Activated naive CD8-positive, alpha-beta T cell treated with anti-CD3 and anti-CD28 coated beads, Interleukin-2, amount 10 ng/mL, durations not matched to agents 7 days and 5 days (primary cell): ENCODE data around the gene CAPN14. TPM values are rescaled to one million over a fixed set of nuclear protein-coding genes. Genes with fewer than 3 reads are reported as not detected.

Source experiments
- ATAC-seq: fragments of 150-1000 bp; cut with Tn5 transposase; one replicate; pipeline ENCODE4 v1.10.0; 2021; ENCODE audit warnings: low read depth, moderate library complexity
- POLR2A ChIA-PET: fragments of 350-600 bp; sonication (Branson Sonifier 250); formaldehyde crosslinking; loops from one replicate; lab custom pipeline; 2021; ENCODE audit warnings: antibody characterized with exemption; lab: Charles Lee
- DNase-seq: peaks from one replicate; pipeline ENCODE4 v3.0.0; 2021
- H3K27ac Mint-ChIP-seq: one replicate; pipeline ENCODE4 v1.8.0; 2022; ENCODE audit warnings: mild to moderate bottlenecking, mixed read lengths
- H3K27me3 Mint-ChIP-seq: one replicate; pipeline ENCODE4 v1.8.0; 2022; ENCODE audit warnings: mild to moderate bottlenecking, moderate library complexity, mixed read lengths
- H3K36me3 Mint-ChIP-seq: one replicate; pipeline ENCODE4 v1.8.0; 2021; ENCODE audit warnings: mild to moderate bottlenecking, mixed read lengths
- H3K4me1 Mint-ChIP-seq: one replicate; pipeline ENCODE4 v1.8.0; 2021; ENCODE audit warnings: mixed read lengths
- H3K4me3 Mint-ChIP-seq: one replicate; pipeline ENCODE4 v1.8.0; 2022; ENCODE audit warnings: mild to moderate bottlenecking, moderate library complexity, mixed read lengths
- H3K9me3 Mint-ChIP-seq: one replicate; pipeline ENCODE4 v1.8.0; 2021; ENCODE audit warnings: mixed read lengths
- total RNA-seq, 2 experiments: library from RNA; stranded (reverse); gene quantifications; one replicate each; pipeline ENCODE4 v1.2.3, GENCODE V29; 2021

CAPN14 gene
- total RNA-seq, 2 experiments from 2014 or later: 0.17 to 0.28 TPM

GRCh38 chr2:31205186-31205585, 12.1 kb downstream of the CAPN14 start:
- Mint-ChIP-seq H3K36me3 (no peaks in the 10 kb centered on the region), H3K9me3 (no peaks in the 10 kb centered on the region), H3K27me3 (peaks cover 2% of the 10 kb centered on the region), H3K27ac (no peak overlapping the region), H3K4me3 (no peak overlapping the region), H3K4me1 (peaks cover 2% of the 10 kb centered on the region)
- POLR2A ChIA-PET: no interaction called here
- no peak for DNase-seq
- ATAC-seq: no peak

DNA sequence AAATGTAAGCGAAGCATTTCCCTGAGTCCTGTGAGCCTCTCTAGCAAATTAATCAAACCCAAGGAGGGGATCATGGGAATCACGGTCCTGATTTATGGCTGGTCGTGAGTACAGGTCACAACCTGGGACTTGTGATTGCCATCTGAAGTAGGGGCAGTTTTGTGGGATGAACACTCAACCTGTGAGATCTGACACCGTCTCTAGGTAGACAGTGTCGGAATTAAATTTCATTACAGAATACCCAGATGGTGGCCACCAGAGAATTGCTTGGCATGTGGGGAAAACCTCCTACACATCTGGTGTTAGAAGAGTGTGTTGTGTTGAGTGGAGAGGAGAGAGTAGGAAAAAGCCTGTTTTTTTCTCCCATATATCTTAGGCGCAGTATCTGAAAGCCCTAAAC, 12.5 kb downstream of the CAPN14 start:
- no peaks in the 10 kb centered on the region for H3K36me3 Mint-ChIP-seq
- no peak overlapping the region for H3K27ac Mint-ChIP-seq
- H3K4me3 Mint-ChIP-seq: no peak overlapping the region
- no peaks in the 10 kb centered on the region for H3K27me3 Mint-ChIP-seq
- peaks cover 2% of the 10 kb centered on the region for H3K4me1 Mint-ChIP-seq
- no peaks in the 10 kb centered on the region for H3K9me3 Mint-ChIP-seq
- DNase-seq (no peak), ATAC-seq (no peak)
- POLR2A ChIA-PET: no interaction called here

GRCh38 chr2:31203916-31204315, 13.4 kb downstream of the CAPN14 start:
- ATAC-seq (no peak), DNase-seq (no peak)
- Mint-ChIP-seq H3K4me3 (no peak overlapping the region), H3K27ac (no peak overlapping the region), H3K27me3 (no peaks in the 10 kb centered on the region), H3K9me3 (no peaks in the 10 kb centered on the region), H3K36me3 (no peaks in the 10 kb centered on the region), H3K4me1 (peaks cover 2% of the 10 kb centered on the region)
- POLR2A ChIA-PET: no interaction called here

GRCh38 chr2:31202833-31203232, 14.5 kb downstream of the CAPN14 start:
- H3K4me1 Mint-ChIP-seq: no peaks in the 10 kb centered on the region
- H3K9me3 Mint-ChIP-seq: no peaks in the 10 kb centered on the region
- no peaks in the 10 kb centered on the region for H3K27me3 Mint-ChIP-seq
- H3K27ac Mint-ChIP-seq: no peak overlapping the region
- no peak for ATAC-seq
- POLR2A ChIA-PET: no interaction called here
- no peaks in the 10 kb centered on the region for H3K36me3 Mint-ChIP-seq
- no peak overlapping the region for H3K4me3 Mint-ChIP-seq
- no peak for DNase-seq

DNA sequence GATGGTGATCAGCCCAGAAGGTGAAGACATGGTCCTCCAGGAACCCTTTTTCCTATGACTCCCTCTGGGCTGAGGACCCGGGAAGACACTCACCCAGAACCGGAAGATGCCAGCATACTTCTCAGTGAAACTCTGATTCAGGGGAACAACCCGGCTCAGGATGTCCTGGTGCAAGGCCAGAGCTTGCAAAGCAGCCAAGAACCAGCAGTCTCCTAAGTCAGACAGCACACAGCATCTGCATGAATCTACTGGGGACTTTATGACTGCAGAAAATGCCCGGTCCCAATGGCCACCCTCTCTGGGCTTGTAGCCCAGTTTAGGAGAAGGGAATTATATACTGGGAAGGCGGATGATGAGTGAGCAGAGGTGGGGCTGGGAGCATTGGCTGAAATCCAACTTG, 15.3 kb downstream of the CAPN14 start:
- ATAC-seq (no peak), DNase-seq (no peak)
- H3K9me3 Mint-ChIP-seq: no peaks in the 10 kb centered on the region
- H3K4me3 Mint-ChIP-seq: no peak overlapping the region
- no peaks in the 10 kb centered on the region for H3K27me3 Mint-ChIP-seq
- no peaks in the 10 kb centered on the region for H3K4me1 Mint-ChIP-seq
- H3K36me3 Mint-ChIP-seq: no peaks in the 10 kb centered on the region
- POLR2A ChIA-PET: no interaction called here
- H3K27ac Mint-ChIP-seq: no peak overlapping the region

DNA sequence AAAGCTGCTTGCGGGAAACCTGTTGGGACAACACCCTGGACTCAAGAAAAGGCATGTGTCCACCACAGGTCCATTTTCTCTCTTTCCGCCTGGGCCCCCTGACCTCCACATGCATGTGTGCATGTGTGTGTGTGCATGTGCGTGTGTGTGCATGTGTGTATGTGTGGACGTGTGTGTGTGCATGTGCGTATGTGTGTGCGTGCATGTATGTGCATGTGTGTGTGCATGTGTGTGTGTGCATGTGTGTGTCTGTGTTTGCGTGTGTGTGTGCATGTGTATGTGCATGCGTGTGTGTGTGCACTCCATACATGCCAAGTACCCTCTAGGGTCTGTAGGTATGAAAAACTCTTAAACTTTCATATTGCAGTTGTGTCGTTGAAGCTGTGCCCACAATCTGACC, 16.3 kb downstream of the CAPN14 start:
- POLR2A ChIA-PET: no interaction called here

GRCh38 chr2:31199206-31199605, 18.1 kb downstream of the CAPN14 start:
- ATAC-seq: no peak
- DNase-seq: no peak
- Mint-ChIP-seq H3K9me3 (peaks cover 1% of the 10 kb centered on the region), H3K27ac (no peak overlapping the region), H3K4me1 (no peaks in the 10 kb centered on the region), H3K4me3 (no peak overlapping the region), H3K36me3 (no peaks in the 10 kb centered on the region), H3K27me3 (no peaks in the 10 kb centered on the region)
- POLR2A ChIA-PET: no interaction called here

More for the DNA sequence above, 16.3 kb downstream of the CAPN14 start:
- Mint-ChIP-seq H3K4me3 (no peak overlapping the region), H3K27ac (no peak overlapping the region), H3K36me3 (no peaks in the 10 kb centered on the region), H3K4me1 (no peaks in the 10 kb centered on the region), H3K9me3 (no peaks in the 10 kb centered on the region), H3K27me3 (no peaks in the 10 kb centered on the region)
- DNase-seq (no peak), ATAC-seq (no peak)

GRCh38 chr2:31197669-31198068, 19.6 kb downstream of the CAPN14 start:
- DNase-seq (no peak), ATAC-seq (no peak)
- Mint-ChIP-seq H3K36me3 (no peaks in the 10 kb centered on the region), H3K27ac (no peak overlapping the region), H3K4me3 (no peak overlapping the region), H3K9me3 (peaks cover 1% of the 10 kb centered on the region), H3K4me1 (no peaks in the 10 kb centered on the region), H3K27me3 (no peaks in the 10 kb centered on the region)
- POLR2A ChIA-PET: no interaction called here

DNA sequence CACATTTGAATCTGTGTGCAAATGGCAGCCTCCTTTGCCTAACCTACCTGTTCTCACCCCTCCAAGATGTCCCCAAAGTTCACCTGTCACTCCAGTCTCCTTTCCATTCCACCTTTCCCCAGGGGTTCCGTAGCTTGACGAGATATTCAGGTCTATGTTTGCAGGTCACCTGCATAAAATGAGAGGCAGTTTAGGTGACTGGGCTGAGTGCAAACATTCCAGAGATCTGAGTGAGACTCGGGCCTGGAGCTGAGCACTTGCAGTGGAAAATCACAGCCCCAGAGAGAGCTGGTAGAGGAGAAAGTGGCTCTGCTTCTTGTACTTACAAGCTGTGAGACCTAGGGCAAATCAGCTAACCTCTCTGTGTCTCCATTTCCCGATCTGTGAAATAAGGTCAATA, 20.1 kb downstream of the CAPN14 start:
- no peak for DNase-seq
- Mint-ChIP-seq H3K4me3 (no peak overlapping the region), H3K27me3 (no peaks in the 10 kb centered on the region), H3K36me3 (no peaks in the 10 kb centered on the region), H3K4me1 (no peaks in the 10 kb centered on the region), H3K9me3 (peaks cover 1% of the 10 kb centered on the region), H3K27ac (no peak overlapping the region)
- POLR2A ChIA-PET: no interaction called here
- ATAC-seq: no peak

DNA sequence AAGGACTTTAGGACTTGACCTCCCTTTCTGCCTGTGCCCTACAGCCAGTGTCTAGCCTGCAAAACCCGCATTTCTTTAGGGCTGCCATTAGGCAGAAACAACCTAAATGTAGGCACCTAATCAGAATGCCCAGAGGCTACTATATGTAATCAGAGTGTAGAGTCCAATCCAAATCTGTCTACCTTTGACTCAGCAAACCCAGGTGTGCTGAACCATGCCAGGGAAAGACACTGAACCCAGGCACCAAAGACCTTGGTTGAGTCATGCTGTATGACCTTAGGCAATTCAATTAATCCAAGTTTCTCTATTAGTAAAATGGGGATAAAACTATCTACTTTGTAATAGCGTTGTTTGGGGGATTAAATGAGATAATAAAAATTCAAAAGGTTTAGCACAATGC, 20.7 kb downstream of the CAPN14 start:
- Mint-ChIP-seq H3K36me3 (no peaks in the 10 kb centered on the region), H3K27ac (no peak overlapping the region), H3K4me1 (no peaks in the 10 kb centered on the region), H3K27me3 (no peaks in the 10 kb centered on the region), H3K9me3 (peaks cover 1% of the 10 kb centered on the region), H3K4me3 (no peak overlapping the region)
- POLR2A ChIA-PET: no interaction called here
- DNase-seq (no peak), ATAC-seq (no peak)

DNA sequence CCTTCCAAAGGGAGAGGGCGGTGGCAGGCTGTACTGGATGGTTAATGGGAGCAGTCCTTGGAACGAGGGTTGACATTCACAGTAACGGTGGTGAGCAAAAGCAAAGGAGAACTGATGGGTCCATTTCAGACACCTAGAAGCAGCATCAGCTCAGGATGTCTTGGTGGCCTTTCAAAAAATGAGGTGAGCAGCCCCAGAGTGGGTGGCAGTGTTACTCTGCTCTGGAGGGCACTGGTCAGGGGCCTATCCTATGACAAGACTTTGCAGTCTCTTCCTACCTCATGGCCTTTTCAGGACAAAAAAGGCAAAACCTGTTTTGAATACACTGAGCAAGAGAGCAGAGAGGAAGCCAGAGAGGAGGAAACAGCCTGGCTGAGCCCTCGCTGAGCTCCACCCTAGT, 23.5 kb downstream of the CAPN14 start:
- POLR2A ChIA-PET: no interaction called here
- no peak overlapping the region for H3K4me3 Mint-ChIP-seq
- peaks cover 3% of the 10 kb centered on the region for H3K27me3 Mint-ChIP-seq
- H3K27ac Mint-ChIP-seq: no peak overlapping the region
- no peaks in the 10 kb centered on the region for H3K4me1 Mint-ChIP-seq
- H3K9me3 Mint-ChIP-seq: peaks cover 1% of the 10 kb centered on the region
- no peak for ATAC-seq
- no peaks in the 10 kb centered on the region for H3K36me3 Mint-ChIP-seq
- DNase-seq: no peak

GRCh38 chr2:31192851-31193392, 24.4 kb downstream of the CAPN14 start:
- Mint-ChIP-seq H3K36me3 (no peaks in the 10 kb centered on the region), H3K4me3 (no peak overlapping the region), H3K27ac (no peak overlapping the region), H3K27me3 (peaks cover 3% of the 10 kb centered on the region), H3K9me3 (peaks cover 1% of the 10 kb centered on the region), H3K4me1 (no peaks in the 10 kb centered on the region)
- DNase-seq: no peak
- no peak for ATAC-seq
- POLR2A ChIA-PET: no interaction called here

- no peak overlapping the region for H3K27ac Mint-ChIP-seq
- peaks cover 1% of the 10 kb centered on the region for H3K9me3 Mint-ChIP-seq
- DNase-seq (no peak), ATAC-seq (no peak)
- H3K36me3 Mint-ChIP-seq: no peaks in the 10 kb centered on the region
- peaks cover 3% of the 10 kb centered on the region for H3K27me3 Mint-ChIP-seq
- H3K4me3 Mint-ChIP-seq: no peak overlapping the region
- POLR2A ChIA-PET: no interaction called here
- no peaks in the 10 kb centered on the region for H3K4me1 Mint-ChIP-seq
These were observed 24.9 kb downstream of the CAPN14 start for GRCh38 chr2:31192396-31192795.

GRCh38 chr2:31191931-31192330, 25.4 kb downstream of the CAPN14 start:
- no peaks in the 10 kb centered on the region for H3K4me1 Mint-ChIP-seq
- POLR2A ChIA-PET: no interaction called here
- DNase-seq (no peak), ATAC-seq (no peak)
- H3K4me3 Mint-ChIP-seq: no peak overlapping the region
- no peaks in the 10 kb centered on the region for H3K36me3 Mint-ChIP-seq
- peaks cover 1% of the 10 kb centered on the region for H3K9me3 Mint-ChIP-seq
- peaks cover 3% of the 10 kb centered on the region for H3K27me3 Mint-ChIP-seq
- H3K27ac Mint-ChIP-seq: no peak overlapping the region

DNA sequence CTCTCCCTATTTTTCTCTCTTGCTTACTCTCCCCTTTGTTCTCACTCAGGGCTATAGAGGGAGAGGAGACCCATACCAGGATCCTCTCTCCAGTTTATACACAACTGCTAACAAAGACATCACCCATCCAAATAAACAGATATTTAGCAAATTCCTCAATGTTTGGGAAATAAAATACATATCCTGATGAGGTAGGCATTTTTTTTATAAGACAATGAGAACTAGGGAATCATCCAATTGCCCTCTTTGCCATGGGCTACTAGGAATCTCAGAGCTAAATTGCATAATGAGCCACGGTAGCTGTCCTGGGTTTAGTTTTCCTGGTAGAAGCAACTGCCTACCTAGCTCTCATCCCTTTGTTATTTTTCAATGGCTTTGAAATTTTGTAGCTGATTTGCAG, 27.1 kb downstream of the CAPN14 start:
- H3K27ac Mint-ChIP-seq: no peak overlapping the region
- H3K4me1 Mint-ChIP-seq: no peaks in the 10 kb centered on the region

More for the DNA sequence above, 27.1 kb downstream of the CAPN14 start:
- Mint-ChIP-seq H3K9me3 (no peaks in the 10 kb centered on the region), H3K36me3 (no peaks in the 10 kb centered on the region), H3K27me3 (peaks cover 4% of the 10 kb centered on the region), H3K4me3 (no peak overlapping the region)
- POLR2A ChIA-PET: no interaction called here
- DNase-seq (no peak), ATAC-seq (no peak)
